ENCODE results near the gene FOXD3.
"Not testable (repeated sequence)": the region's sequence is repeated elsewhere in the genome, so short reads cannot be mapped to it uniquely, and the experiment has no call there.

FOXD3 gene

GRCh38 chr1:63321066-63321784 lies 1.1 kb upstream of the FOXD3 start:
- DNase-seq (ENCODE audit: low spot score), result no peak

GRCh38 chr1:63321785-63322113 lies 618 bp upstream of the FOXD3 start:
- DNase-seq (ENCODE audit: low spot score), result peak; percentile 13

- DNase-seq (ENCODE audit: low spot score), result peak; percentile 15
These were observed 837 bp downstream of the FOXD3 start for GRCh38 chr1:63322944-63323864.

GRCh38 chr1:63323865-63324778 lies 1.8 kb downstream of the FOXD3 start:
- no peak for DNase-seq (ENCODE audit: low spot score)

GRCh38 chr1:63324779-63325119 lies 2.4 kb downstream of the FOXD3 start:
- DNase-seq (ENCODE audit: low spot score), result no peak

GRCh38 chr1:63325279-63325985 lies 3.1 kb downstream of the FOXD3 start:
- no peak for DNase-seq (ENCODE audit: low spot score)

GRCh38 chr1:63326106-63326472 lies 3.7 kb downstream of the FOXD3 start:
- DNase-seq (ENCODE audit: low spot score), result no peak

- DNase-seq (ENCODE audit: low spot score), result no peak
These were observed 4.4 kb downstream of the FOXD3 start for GRCh38 chr1:63326473-63327380.

- peak; percentile 88 for DNase-seq (ENCODE audit: low spot score)
These were observed 5.2 kb downstream of the FOXD3 start for GRCh38 chr1:63327417-63328054.

- DNase-seq (ENCODE audit: low spot score), result no peak
These were observed 5.8 kb downstream of the FOXD3 start for GRCh38 chr1:63328122-63328521.

- no peak for DNase-seq (ENCODE audit: low spot score)
These were observed 6.4 kb downstream of the FOXD3 start for GRCh38 chr1:63328781-63329180.

- DNase-seq (ENCODE audit: low spot score), result peak; percentile 7
These were observed 7.4 kb downstream of the FOXD3 start for GRCh38 chr1:63329621-63330330.

GRCh38 chr1:63330331-63330916 lies 8.1 kb downstream of the FOXD3 start:
- no peak for DNase-seq (ENCODE audit: low spot score)

- DNase-seq (ENCODE audit: low spot score), result no peak
These were observed 20.0 kb downstream of the FOXD3 start for GRCh38 chr1:63342402-63342801.

GRCh38 chr1:63343922-63344321 lies 21.6 kb downstream of the FOXD3 start:
- DNase-seq (ENCODE audit: low spot score), result no peak

- DNase-seq (ENCODE audit: low spot score), result no peak
These were observed 28.0 kb downstream of the FOXD3 start for GRCh38 chr1:63350320-63350719.

GRCh38 chr1:63352736-63353135 lies 30.4 kb downstream of the FOXD3 start:
- no peak for DNase-seq (ENCODE audit: low spot score)

- DNase-seq (ENCODE audit: low spot score), result not testable (repeated sequence)
These were observed 33.9 kb downstream of the FOXD3 start for GRCh38 chr1:63356234-63356633.

- DNase-seq (ENCODE audit: low spot score), result no peak
These were observed 37.2 kb downstream of the FOXD3 start for GRCh38 chr1:63359561-63359960.

All from AG08396 (cell line).